Activated CD8-positive, alpha-beta T cell treated with anti-CD3 and anti-CD28 coated beads for 36 hours (primary cell): ENCODE results near the gene CLTRN. TPM values are rescaled to one million over a fixed set of nuclear protein-coding genes. Genes with fewer than 3 reads are reported as not detected.

Experiments used
- ATAC-seq: fragments of 200-7000 bp; cut with Tn5 transposase; one replicate; pipeline ENCODE4 v1.10.0; 2021; ENCODE audit warnings: mild to moderate bottlenecking, moderate library complexity
- CTCF ChIA-PET: fragments of 350-600 bp; sonication (Branson Sonifier 250); formaldehyde crosslinking; loops from one replicate; lab custom pipeline; 2021; ENCODE audit warnings: antibody characterized with exemption; lab: Charles Lee
- POLR2A ChIA-PET: fragments of 350-600 bp; sonication (Branson Sonifier 250); formaldehyde crosslinking; loops from one replicate; lab custom pipeline; 2021; ENCODE audit warnings: antibody characterized with exemption; lab: Charles Lee
- DNase-seq: peaks from one replicate; pipeline ENCODE4 v3.0.0-alpha.2; 2020
- H3K27ac Mint-ChIP-seq: one replicate; pipeline ENCODE4 v1.8.0; 2021; ENCODE audit warnings: mild to moderate bottlenecking, mixed read lengths
- H3K27me3 Mint-ChIP-seq: one replicate; pipeline ENCODE4 v1.8.0; 2021; ENCODE audit warnings: mixed read lengths
- H3K36me3 Mint-ChIP-seq: one replicate; pipeline ENCODE4 v1.8.0; 2021; ENCODE audit warnings: low read depth, mixed read lengths
- H3K4me1 Mint-ChIP-seq: one replicate; pipeline ENCODE4 v1.8.0; 2021; ENCODE audit warnings: low read depth, mixed read lengths
- H3K4me3 Mint-ChIP-seq: one replicate; pipeline ENCODE4 v1.8.0; 2021; ENCODE audit warnings: mild to moderate bottlenecking, moderate library complexity, mixed read lengths
- H3K9me3 Mint-ChIP-seq: one replicate; pipeline ENCODE4 v1.8.0; 2021; ENCODE audit warnings: mixed read lengths
- intact Hi-C: fragments of 100-400 bp; cut with micrococcal nuclease; formaldehyde crosslinking; loops from one replicate; pipeline ENCODE4 v1.10.0; 2022
- total RNA-seq, 2 experiments: library from RNA; stranded (reverse); gene quantifications; one replicate each; pipeline ENCODE4 v1.2.3, GENCODE V29; 2021
- TF ChIP-seq, protein P1 (sequence below): fragments of 200-600 bp; IDR thresholded peaks from one replicate; pipeline ENCODE4 v1.8.0; 2022; ENCODE audit warnings: antibody characterized with exemption, mild to moderate bottlenecking

CLTRN gene
- total RNA-seq, 2 experiments from 2014 or later: 0.38 to 0.58 TPM

DNA sequence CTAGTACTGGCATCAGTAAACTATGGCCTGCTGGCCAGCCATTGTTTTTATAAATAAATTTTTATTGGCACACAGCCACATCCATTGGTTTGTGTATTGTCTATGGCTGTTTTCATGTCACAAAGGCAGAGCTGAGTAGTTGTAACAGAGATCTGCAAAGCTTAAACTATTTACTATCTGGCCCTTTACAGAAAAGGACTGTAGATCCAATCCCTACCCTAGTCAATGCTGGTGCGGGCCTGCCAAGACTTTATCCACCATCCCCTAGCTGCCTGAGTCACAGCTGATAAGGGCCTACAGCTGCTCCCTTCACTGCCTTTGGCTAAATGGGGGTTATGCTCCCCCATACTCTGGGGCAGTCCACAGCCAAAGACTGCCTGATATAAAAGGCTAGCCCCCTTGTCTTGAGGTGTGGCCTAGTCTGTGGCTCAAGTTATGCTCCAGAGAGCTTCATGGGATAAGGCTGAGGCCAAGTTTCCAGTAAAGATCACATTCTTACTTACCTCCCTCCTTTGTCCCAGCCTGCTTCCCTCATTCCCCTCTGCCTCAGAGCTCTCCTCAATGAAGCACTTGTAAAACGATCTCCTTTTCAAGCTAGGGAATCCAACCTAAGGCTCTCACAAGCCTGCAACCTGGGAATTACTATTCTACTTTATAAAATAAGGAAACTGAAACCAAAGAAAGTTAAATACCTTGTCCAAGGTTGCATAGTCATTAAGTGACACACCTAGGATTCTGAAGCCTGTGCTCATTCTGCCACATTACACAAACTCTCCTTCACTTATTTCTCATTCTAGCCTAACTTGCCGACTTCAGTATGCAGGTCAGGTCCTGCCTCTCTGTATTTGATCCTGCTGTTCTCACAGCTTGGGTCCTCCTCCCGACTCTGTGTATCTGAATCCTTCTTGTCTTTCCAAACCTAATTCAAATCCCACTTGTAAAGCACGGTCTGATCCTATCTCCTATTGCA, 84.5 kb downstream of the CLTRN start:
- no peaks in the 10 kb centered on the region for H3K36me3 Mint-ChIP-seq
- H3K27me3 Mint-ChIP-seq: peaks cover 3% of the 10 kb centered on the region
- ATAC-seq: no peak
- intact Hi-C loops: no loop called here
- TF ChIP-seq, protein P1, sequence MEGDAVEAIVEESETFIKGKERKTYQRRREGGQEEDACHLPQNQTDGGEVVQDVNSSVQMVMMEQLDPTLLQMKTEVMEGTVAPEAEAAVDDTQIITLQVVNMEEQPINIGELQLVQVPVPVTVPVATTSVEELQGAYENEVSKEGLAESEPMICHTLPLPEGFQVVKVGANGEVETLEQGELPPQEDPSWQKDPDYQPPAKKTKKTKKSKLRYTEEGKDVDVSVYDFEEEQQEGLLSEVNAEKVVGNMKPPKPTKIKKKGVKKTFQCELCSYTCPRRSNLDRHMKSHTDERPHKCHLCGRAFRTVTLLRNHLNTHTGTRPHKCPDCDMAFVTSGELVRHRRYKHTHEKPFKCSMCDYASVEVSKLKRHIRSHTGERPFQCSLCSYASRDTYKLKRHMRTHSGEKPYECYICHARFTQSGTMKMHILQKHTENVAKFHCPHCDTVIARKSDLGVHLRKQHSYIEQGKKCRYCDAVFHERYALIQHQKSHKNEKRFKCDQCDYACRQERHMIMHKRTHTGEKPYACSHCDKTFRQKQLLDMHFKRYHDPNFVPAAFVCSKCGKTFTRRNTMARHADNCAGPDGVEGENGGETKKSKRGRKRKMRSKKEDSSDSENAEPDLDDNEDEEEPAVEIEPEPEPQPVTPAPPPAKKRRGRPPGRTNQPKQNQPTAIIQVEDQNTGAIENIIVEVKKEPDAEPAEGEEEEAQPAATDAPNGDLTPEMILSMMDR: no peak
- H3K4me3 Mint-ChIP-seq: no peak overlapping the region
- H3K9me3 Mint-ChIP-seq: no peaks in the 10 kb centered on the region
- ChIA-PET CTCF (no interaction called here), POLR2A (no interaction called here)
- DNase-seq: no peak
- H3K27ac Mint-ChIP-seq: no peak overlapping the region
- no peaks in the 10 kb centered on the region for H3K4me1 Mint-ChIP-seq

Other genes starting within 250 kb of the CLTRN start
- gene PIR, start 171.5 kb downstream of the CLTRN start, total RNA-seq: 1 to 10 TPM in 1 of 2 experiments, under 1 TPM in 1; 0.74 to 1.2 TPM
- not detected for gene BMX, start 164.0 kb downstream of the CLTRN start, total RNA-seq
- gene ACE2, start 63.8 kb downstream of the CLTRN start, total RNA-seq: not detected
- 10 to 100 TPM; 14.1 to 14.4 TPM for gene CA5B, start 73.5 kb upstream of the CLTRN start, total RNA-seq
- 10 to 100 TPM; 11.6 to 14.7 TPM for gene ZRSR2, start 125.7 kb upstream of the CLTRN start, total RNA-seq
- 10 to 100 TPM; 22.6 to 28.8 TPM for gene AP1S2, start 190.0 kb upstream of the CLTRN start, total RNA-seq